HepG2 (cell line): ENCODE measurements around the gene PHF14. TPM values are rescaled to one million over a fixed set of nuclear protein-coding genes. Genes with fewer than 3 reads are reported as not detected.

Experiments used
- CCAR2 ChIP-seq: fragments of 200-400 bp; formaldehyde crosslinking; optimal IDR thresholded peaks from 2 replicates; pipeline ENCODE3; 2018; ENCODE audit warnings: low read depth, mild to moderate bottlenecking, low read length, moderate library complexity
- EED ChIP-seq: sonication (generic); formaldehyde crosslinking; IDR thresholded peaks from 2 replicates; pipeline ENCODE4 v1.5.0; 2020; ENCODE audit warnings: mild to moderate bottlenecking, missing genetic modification reagents
- FLYWCH1 ChIP-seq: sonication (generic); formaldehyde crosslinking; IDR thresholded peaks from 2 replicates; pipeline ENCODE4 v1.8.1; 2023; ENCODE audit warnings: mild to moderate bottlenecking, missing genetic modification reagents
- HNRNPK ChIP-seq: fragments of 200-400 bp; formaldehyde crosslinking; IDR thresholded peaks from 2 replicates; pipeline ENCODE4 v1.6.1; 2018; ENCODE audit warnings: low read length, low read depth, moderate library complexity, mild to moderate bottlenecking; ENCODE audit not compliant: poor library complexity, severe bottlenecking
- JUNB ChIP-seq: sonication (generic); formaldehyde crosslinking; IDR thresholded peaks from 2 replicates; pipeline ENCODE4 v1.8.0; 2022; ENCODE audit warnings: missing genetic modification reagents, mild to moderate bottlenecking, borderline replicate concordance
- MBD4 ChIP-seq: IDR thresholded peaks from 2 replicates; pipeline ENCODE4 v1.6.1; 2012; ENCODE audit warnings: low read length, inconsistent platforms, borderline replicate concordance
- RAD51 ChIP-seq: fragments of 450-650 bp; IDR thresholded peaks from 2 replicates; pipeline ENCODE4 v1.6.1; 2016; ENCODE audit warnings: borderline replicate concordance
- SSRP1 ChIP-seq: IDR thresholded peaks from 2 replicates; pipeline ENCODE4 v1.6.1; 2016; ENCODE audit warnings: control low read depth
- TP53 ChIP-seq: sonication (generic); formaldehyde crosslinking; conservative IDR thresholded peaks from 2 replicates; pipeline ENCODE4 v1.4.0; 2020; ENCODE audit warnings: missing genetic modification reagents
- ZNF432 ChIP-seq: sonication (generic); formaldehyde crosslinking; IDR thresholded peaks from 2 replicates; pipeline ENCODE4 v1.5.0; 2020; ENCODE audit warnings: missing genetic modification reagents, mild to moderate bottlenecking, borderline replicate concordance
- polyA plus RNA-seq, 8 experiments: library from polyadenylated mRNA; depleted of rRNA in 3 of 8; stranded (reverse) in 7 of 8; unstranded in 1 of 8; fragments of >200 nt; fragmentation: Illumina TruSeq in 4 of 8; extraction: Trizol in 4 of 8; gene quantifications; 2 replicates each; pipeline versions ENCODE4 v1.2.1 to v1.2.3, GENCODE V29; 2011 to 2016; ENCODE audit warnings: low read depth in 4 of 8, missing spikeins in 1 of 8, mixed read lengths in 1 of 8; ENCODE audit not compliant: insufficient read depth in 1 of 8
- total RNA-seq, 5 experiments: library from RNA; depleted of rRNA; stranded (reverse); fragments of >200 nt; fragmentation: Illumina TruSeq; extraction: Trizol; gene quantifications; 2 replicates each; pipeline ENCODE4 v1.2.3, GENCODE V29; 2016; ENCODE audit warnings: low read depth in 1 of 5
- TF ChIP-seq, protein P1 (sequence below): sonication (generic); formaldehyde crosslinking; IDR thresholded peaks from 2 replicates; pipeline ENCODE4 v1.8.1; 2023; ENCODE audit warnings: mild to moderate bottlenecking, missing genetic modification reagents, borderline replicate concordance
- TF ChIP-seq, protein P2 (sequence below): sonication (generic); IDR thresholded peaks from 2 replicates; pipeline ENCODE4 v1.6.1; 2016; ENCODE audit warnings: low read depth, borderline replicate concordance
- TF ChIP-seq, protein P3 (sequence below): IDR thresholded peaks from 2 replicates; pipeline ENCODE4 v1.6.1; 2016; ENCODE audit warnings: missing compliant biosample characterization, missing genetic modification reagents, borderline replicate concordance
- TF ChIP-seq, protein P4 (sequence below): sonication (generic); formaldehyde crosslinking; IDR thresholded peaks from 2 replicates; pipeline ENCODE4 v1.5.0; 2020; ENCODE audit warnings: missing genetic modification reagents
- TF ChIP-seq, protein P5 (sequence below): sonication (generic); formaldehyde crosslinking; IDR thresholded peaks from 2 replicates; pipeline ENCODE4 v1.8.0; 2022; ENCODE audit warnings: missing genetic modification reagents, low read depth, mild to moderate bottlenecking, borderline replicate concordance
- TF ChIP-seq, protein P6 (sequence below): sonication (generic); formaldehyde crosslinking; IDR thresholded peaks from 2 replicates; pipeline ENCODE4 v1.4.0; 2020; ENCODE audit warnings: missing genetic modification reagents
- TF ChIP-seq, protein P7 (sequence below): sonication (generic); formaldehyde crosslinking; IDR thresholded peaks from 2 replicates; pipeline ENCODE4 v1.4.0; 2020; ENCODE audit warnings: missing genetic modification reagents, borderline replicate concordance
- TF ChIP-seq, protein P8 (sequence below): sonication (generic); formaldehyde crosslinking; IDR thresholded peaks from 2 replicates; pipeline ENCODE4 v1.8.1; 2022; ENCODE audit warnings: low read depth, mild to moderate bottlenecking, missing genetic modification reagents

Gene PHF14
- total and polyA plus RNA-seq, 2 of the 13 experiments (the other 11 are each of a cell fraction or from before 2014, with no cell fraction given): 18.9 to 68.7 TPM

DNA sequence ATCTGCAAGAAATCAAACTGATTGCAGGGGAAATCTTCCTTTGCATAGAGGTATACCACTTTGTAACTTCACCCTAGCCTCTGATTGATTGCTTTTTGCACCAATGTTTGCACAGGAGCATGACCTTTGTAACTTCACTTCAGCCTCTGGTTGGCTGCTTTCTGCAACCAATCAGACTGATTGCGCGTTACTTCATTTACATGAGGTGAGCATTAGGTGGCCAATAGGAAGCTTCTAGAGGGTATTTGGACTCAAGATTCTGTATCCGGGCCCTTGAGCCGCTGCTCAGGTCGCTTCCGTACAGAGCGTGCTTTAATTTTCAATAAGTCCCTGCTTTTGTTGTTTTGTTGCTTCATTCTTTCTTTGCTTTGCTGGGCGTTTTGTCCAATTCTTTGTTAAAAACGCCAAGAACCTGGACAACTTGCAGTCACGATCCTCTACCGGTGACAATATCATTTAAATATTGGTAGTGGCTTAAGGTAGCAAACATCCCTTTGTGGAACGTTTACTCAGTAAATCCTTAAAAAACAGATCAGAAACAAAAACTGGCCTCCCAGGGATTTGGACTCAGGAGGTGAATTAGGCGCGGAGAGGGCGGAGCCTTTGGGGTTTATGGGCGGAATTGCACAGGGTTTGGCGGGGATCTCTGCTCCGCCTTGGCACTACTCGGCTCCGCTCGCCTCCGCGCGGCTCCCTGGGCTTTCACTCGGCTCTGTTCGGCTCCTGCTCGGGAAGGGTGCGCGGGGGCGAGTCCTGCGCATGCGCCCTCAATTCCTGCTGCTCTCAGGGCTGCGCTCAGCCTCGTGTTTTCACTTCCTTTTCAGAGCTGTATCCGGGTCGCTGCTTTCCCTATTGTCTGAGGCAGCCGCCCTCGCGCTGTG, at the start of gene PHF14 (continued):
- TF ChIP-seq, protein P1, sequence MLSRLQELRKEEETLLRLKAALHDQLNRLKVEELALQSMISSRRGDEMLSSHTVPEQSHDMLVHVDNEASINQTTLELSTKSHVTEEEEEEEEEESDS (CRISPR knock-in tag): no peak
- TF ChIP-seq TP53 (CRISPR knock-in tag) (0 out of 2 replicates have a peak, but pooled peaks have one; percentile 18), MBD4 (no peak), RAD51 (no peak), ZNF432 (CRISPR knock-in tag) (no peak), SSRP1 (CRISPR knock-in tag) (peak; percentile 75; the same call in 1 of the 2 replicates), HNRNPK (no peak), CCAR2 (no peak), FLYWCH1 (CRISPR knock-in tag) (no peak), EED (CRISPR knock-in tag) (no peak), JUNB (CRISPR knock-in tag) (no peak)
- TF ChIP-seq, protein P2, sequence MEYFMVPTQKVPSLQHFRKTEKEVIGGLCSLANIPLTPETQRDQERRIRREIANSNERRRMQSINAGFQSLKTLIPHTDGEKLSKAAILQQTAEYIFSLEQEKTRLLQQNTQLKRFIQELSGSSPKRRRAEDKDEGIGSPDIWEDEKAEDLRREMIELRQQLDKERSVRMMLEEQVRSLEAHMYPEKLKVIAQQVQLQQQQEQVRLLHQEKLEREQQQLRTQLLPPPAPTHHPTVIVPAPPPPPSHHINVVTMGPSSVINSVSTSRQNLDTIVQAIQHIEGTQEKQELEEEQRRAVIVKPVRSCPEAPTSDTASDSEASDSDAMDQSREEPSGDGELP: no peak
- TF ChIP-seq, protein P3, sequence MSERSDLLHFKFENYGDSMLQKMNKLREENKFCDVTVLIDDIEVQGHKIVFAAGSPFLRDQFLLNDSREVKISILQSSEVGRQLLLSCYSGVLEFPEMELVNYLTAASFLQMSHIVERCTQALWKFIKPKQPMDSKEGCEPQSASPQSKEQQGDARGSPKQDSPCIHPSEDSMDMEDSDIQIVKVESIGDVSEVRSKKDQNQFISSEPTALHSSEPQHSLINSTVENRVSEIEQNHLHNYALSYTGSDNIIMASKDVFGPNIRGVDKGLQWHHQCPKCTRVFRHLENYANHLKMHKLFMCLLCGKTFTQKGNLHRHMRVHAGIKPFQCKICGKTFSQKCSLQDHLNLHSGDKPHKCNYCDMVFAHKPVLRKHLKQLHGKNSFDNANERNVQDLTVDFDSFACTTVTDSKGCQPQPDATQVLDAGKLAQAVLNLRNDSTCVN: no peak; the same call in 1 of the 2 replicates
- TF ChIP-seq, protein P4, sequence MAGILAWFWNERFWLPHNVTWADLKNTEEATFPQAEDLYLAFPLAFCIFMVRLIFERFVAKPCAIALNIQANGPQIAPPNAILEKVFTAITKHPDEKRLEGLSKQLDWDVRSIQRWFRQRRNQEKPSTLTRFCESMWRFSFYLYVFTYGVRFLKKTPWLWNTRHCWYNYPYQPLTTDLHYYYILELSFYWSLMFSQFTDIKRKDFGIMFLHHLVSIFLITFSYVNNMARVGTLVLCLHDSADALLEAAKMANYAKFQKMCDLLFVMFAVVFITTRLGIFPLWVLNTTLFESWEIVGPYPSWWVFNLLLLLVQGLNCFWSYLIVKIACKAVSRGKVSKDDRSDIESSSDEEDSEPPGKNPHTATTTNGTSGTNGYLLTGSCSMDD (CRISPR knock-in tag): no peak
- TF ChIP-seq, protein P5, sequence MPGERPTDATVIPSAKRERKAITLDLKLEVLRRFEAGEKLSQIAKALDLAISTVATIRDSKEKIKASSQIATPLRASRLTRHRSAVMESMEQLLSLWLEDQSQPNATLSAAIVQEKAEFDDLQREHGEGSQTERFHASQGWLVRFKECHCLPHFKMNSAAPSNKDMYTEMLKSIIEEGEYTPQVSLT: no peak
- TF ChIP-seq, protein P6, sequence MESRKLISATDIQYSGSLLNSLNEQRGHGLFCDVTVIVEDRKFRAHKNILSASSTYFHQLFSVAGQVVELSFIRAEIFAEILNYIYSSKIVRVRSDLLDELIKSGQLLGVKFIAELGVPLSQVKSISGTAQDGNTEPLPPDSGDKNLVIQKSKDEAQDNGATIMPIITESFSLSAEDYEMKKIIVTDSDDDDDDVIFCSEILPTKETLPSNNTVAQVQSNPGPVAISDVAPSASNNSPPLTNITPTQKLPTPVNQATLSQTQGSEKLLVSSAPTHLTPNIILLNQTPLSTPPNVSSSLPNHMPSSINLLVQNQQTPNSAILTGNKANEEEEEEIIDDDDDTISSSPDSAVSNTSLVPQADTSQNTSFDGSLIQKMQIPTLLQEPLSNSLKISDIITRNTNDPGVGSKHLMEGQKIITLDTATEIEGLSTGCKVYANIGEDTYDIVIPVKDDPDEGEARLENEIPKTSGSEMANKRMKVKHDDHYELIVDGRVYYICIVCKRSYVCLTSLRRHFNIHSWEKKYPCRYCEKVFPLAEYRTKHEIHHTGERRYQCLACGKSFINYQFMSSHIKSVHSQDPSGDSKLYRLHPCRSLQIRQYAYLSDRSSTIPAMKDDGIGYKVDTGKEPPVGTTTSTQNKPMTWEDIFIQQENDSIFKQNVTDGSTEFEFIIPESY: no peak
- TF ChIP-seq, protein P7, sequence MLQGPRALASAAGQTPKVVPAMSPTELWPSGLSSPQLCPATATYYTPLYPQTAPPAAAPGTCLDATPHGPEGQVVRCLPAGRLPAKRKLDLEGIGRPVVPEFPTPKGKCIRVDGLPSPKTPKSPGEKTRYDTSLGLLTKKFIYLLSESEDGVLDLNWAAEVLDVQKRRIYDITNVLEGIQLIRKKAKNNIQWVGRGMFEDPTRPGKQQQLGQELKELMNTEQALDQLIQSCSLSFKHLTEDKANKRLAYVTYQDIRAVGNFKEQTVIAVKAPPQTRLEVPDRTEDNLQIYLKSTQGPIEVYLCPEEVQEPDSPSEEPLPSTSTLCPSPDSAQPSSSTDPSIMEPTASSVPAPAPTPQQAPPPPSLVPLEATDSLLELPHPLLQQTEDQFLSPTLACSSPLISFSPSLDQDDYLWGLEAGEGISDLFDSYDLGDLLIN (CRISPR knock-in tag): 0 out of 2 replicates have a peak, but pooled peaks have one; percentile 26
- TF ChIP-seq, protein P8, sequence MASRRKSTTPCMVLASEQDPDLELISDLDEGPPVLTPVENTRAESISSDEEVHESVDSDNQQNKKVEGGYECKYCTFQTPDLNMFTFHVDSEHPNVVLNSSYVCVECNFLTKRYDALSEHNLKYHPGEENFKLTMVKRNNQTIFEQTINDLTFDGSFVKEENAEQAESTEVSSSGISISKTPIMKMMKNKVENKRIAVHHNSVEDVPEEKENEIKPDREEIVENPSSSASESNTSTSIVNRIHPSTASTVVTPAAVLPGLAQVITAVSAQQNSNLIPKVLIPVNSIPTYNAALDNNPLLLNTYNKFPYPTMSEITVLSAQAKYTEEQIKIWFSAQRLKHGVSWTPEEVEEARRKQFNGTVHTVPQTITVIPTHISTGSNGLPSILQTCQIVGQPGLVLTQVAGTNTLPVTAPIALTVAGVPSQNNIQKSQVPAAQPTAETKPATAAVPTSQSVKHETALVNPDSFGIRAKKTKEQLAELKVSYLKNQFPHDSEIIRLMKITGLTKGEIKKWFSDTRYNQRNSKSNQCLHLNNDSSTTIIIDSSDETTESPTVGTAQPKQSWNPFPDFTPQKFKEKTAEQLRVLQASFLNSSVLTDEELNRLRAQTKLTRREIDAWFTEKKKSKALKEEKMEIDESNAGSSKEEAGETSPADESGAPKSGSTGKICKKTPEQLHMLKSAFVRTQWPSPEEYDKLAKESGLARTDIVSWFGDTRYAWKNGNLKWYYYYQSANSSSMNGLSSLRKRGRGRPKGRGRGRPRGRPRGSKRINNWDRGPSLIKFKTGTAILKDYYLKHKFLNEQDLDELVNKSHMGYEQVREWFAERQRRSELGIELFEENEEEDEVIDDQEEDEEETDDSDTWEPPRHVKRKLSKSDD: no peak
